ES-I3 (cell line): ENCODE data around the gene MCAM.

Experiments used
- H3K36me3 ChIP-seq: 2 replicates; pipeline ENCODE4 v1.6.1; 2013; ENCODE audit warnings: mild to moderate bottlenecking, low read length, control low read depth, moderate library complexity; ENCODE audit not compliant: insufficient read depth
- H3K4me1 ChIP-seq: 2 replicates; pipeline ENCODE4 v1.6.1; 2013; ENCODE audit warnings: mild to moderate bottlenecking, control low read depth, low read length; ENCODE audit not compliant: insufficient read depth
- H3K9ac ChIP-seq: 2 replicates; pipeline ENCODE4 v1.6.1; 2013; ENCODE audit warnings: low read depth, mild to moderate bottlenecking, low read length, moderate library complexity
- H3K9me3 ChIP-seq: 2 replicates; pipeline ENCODE4 v1.6.1; 2013; ENCODE audit warnings: mild to moderate bottlenecking, low read length, moderate library complexity; ENCODE audit not compliant: control insufficient read depth, insufficient read depth

Gene MCAM

DNA sequence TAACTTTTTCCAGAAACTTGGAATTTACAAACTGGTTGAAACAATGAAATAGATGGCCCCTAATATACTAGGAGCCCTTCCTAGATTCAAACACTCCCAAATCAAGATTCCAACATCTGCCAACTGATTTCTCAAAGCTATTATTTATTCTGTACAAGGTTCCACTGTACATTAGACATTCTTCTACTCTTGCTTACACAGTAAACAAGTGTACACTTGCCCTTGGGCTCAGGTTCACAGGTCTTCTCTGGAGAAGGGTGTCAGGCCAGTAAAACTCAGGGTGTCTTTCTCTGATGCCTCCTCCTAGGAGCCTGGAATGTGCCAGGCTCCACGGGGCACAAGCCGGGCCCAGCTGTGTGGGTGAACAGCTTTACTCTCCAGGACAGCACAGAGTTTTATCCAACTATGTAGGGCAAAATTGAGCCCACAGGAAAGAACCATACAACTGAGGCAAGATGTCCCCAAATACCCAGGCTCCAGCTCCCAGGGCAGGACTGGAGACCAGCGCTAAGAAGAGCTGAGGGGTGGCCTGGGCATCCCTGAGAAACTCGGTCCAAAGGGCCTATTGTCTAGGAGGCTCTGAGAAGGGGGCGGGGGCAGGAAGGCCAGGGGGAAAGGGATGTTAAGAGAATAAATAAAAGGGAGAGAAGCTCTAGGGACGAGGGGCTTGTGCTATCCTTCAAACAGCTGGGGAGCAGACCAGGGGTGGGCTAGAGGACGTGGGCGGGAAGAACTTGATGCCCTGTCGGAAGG, 38.3 kb upstream of the MCAM start:
- Histone ChIP-seq H3K9ac (no peak overlapping the region), H3K4me1 (peaks cover 5% of the 10 kb centered on the region), H3K36me3 (no peaks in the 10 kb centered on the region), H3K9me3 (no peaks in the 10 kb centered on the region)

DNA sequence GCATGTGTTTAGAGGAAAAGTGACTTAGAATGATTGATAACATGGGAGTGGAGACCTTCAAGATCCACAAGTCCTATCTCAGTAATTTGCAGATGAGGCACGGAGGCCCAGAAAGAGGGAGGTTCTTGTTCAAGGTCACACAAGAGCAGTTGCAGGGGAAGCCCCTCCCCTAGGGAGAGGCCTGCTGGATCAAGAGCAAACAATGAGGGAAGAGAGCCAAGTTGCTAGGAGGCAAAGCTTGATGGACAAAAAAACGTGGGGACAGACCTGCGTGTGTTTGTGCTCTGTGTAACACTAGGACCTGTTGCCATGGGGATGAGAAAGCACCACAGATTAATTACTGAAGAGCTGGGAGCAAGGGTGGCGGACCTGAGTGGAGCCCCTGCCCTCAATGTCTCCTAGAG, 35.9 kb upstream of the MCAM start:
- H3K9ac ChIP-seq = no peak overlapping the region
- peaks cover 5% of the 10 kb centered on the region for H3K4me1 ChIP-seq
- no peaks in the 10 kb centered on the region for H3K9me3 ChIP-seq
- H3K36me3 ChIP-seq = no peaks in the 10 kb centered on the region

DNA sequence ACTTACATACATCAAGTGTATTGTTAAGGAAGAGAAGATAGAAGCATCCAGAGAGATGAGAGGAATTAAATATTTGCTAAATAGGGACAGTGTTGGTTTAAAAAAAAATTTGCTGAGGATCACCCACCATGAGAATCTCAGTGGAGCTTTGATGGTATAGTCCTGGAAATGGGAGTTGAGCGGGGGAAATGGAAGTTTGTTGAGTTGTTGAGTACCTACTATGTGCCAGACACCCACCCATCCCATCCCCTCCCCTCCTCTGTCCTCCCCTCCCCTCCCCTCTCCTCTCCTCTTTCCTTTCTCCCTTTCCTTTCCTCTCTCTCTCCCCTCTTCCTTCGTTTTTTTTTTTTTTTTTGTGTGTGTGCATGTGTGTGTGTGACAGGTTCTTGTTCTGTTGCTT, 34.3 kb upstream of the MCAM start:
- H3K4me1 ChIP-seq = peaks cover 5% of the 10 kb centered on the region

DNA sequence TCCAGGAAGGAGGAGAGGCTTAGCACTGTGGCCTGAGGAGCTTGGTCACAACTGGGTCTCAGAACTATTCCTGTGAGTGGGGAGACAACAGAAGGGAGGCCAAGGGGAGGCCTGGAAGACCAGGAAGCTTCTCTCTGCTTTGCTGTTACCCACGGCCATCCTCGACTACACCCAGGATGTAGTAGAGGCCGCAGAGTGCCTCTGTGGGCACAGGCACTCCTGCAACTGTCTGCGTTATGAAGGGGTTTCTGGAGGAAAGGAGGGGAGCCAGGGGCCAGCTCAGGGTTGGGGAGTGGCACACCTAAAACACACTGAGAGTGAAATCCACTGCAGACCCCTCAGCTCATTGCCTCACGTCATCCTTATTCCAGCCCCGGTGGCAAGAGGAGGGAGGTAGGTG, 33.4 kb upstream of the MCAM start:
- H3K36me3 ChIP-seq = no peaks in the 10 kb centered on the region
- H3K4me1 ChIP-seq = peaks cover 5% of the 10 kb centered on the region
- H3K9ac ChIP-seq = no peak overlapping the region
- no peaks in the 10 kb centered on the region for H3K9me3 ChIP-seq

More for the DNA sequence above, 34.3 kb upstream of the MCAM start:
- H3K9ac ChIP-seq = no peak overlapping the region
- H3K9me3 ChIP-seq = no peaks in the 10 kb centered on the region
- no peaks in the 10 kb centered on the region for H3K36me3 ChIP-seq

DNA sequence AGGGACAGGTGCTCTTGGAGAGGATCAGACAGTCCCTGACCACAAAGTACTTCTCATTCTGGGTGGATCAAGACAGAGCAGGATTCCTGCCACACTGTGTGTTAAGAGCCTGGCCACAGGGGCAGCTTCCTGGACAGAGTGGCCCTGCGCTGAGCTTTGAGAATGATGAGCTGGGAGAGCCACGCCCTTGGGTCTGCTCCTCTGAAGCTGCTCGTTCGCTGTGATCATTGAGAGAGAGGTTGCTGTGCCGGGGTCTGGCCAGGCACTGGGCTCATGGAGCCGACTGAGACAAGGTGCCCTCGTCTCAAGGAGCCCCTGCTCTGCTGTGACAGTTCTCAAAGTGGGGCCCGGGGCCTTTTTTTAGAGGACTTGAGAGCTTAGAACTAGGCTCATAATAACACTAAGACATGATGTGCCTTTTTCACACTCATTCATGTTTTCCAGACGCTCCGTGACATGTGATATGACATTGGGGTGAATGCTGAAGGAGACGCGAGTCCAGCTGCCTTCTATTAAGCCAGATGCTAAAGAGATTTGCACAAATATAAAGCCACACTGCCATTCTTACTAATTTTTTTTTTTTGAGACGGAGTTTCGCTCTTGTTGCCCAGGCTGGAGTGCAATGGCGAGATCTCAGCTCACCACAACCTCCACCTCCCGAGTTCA, 31.1 kb upstream of the MCAM start:
- Histone ChIP-seq H3K4me1 (peaks cover 4% of the 10 kb centered on the region), H3K36me3 (no peaks in the 10 kb centered on the region), H3K9ac (no peak overlapping the region), H3K9me3 (no peaks in the 10 kb centered on the region)

DNA sequence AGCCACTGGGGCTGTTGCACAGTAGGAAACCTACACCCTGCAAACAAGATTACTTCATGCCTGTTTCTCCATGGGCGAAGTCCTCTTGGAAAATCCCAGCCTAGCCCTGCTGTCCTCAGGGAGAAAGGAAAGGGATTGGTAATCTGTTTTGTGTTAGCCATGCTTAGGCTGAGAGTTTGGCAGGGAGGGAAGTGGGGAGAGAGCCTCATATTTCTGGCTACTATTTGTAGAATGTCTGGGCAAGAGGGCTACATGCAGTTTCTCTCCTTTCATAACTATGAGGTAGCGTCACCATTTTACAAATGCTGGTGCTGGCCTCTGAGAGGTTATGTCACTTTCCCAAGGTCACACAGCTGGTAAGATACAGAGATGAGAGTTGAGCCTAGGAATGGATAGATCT, 30.3 kb upstream of the MCAM start:
- H3K9ac ChIP-seq = no peak overlapping the region
- no peaks in the 10 kb centered on the region for H3K9me3 ChIP-seq
- no peaks in the 10 kb centered on the region for H3K36me3 ChIP-seq
- H3K4me1 ChIP-seq = no peaks in the 10 kb centered on the region

DNA sequence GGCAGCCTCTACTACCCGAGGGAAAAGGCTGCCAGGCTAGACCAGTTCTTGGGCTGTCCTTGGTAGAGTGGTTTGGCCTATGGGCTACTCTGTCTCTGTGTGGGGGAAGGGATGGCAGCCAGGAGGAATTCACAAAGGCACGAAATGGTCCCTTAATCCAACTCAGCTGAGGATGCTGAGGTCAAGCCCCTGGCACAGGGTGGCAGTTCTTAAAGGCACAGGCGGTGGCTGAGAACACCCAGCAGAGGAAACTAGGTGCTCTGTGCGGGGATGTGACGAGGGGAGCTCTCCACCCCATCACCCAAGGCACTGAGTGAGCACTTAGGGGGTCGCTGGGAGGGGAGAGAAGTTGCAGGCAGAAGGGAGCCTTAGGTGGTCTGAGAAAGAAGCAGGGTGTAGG, 29.7 kb upstream of the MCAM start, which contains the start of gene MFRP:
MFRP (minus strand) TSS at position 101 of the 400 bp plus-strand sequence. CDS start 192 bp downstream, outside the sequence.
- Histone ChIP-seq H3K36me3 (no peaks in the 10 kb centered on the region), H3K9me3 (no peaks in the 10 kb centered on the region), H3K4me1 (peaks cover 4% of the 10 kb centered on the region; the same call in 1 of the 2 replicates), H3K9ac (no peak within 1 kb of the TSS)

DNA sequence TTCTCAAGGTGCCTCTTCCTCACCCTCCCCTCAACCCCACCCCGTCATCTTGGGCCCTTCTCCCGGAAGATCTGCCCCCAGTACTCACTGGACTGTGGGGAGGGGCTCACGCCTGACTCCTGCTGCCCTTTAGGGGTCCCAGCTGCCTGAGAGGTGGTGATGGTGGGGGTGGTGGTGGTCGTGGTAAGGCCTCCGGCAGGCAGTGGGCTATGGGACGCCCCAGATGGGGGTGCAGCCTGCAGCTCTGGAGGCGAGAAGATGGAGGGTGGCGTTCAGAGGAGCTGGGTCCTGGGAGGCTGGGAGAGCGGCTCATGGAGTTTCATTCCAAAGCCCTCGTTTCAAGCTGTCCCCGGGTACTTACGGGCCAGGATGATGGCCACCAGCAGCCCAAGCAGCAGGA, 28.8 kb upstream of the MCAM start:
- H3K9ac ChIP-seq = no peak overlapping the region
- no peaks in the 10 kb centered on the region for H3K36me3 ChIP-seq
- no peaks in the 10 kb centered on the region for H3K9me3 ChIP-seq
- peaks cover 10% of the 10 kb centered on the region; the same call in 1 of the 2 replicates for H3K4me1 ChIP-seq

DNA sequence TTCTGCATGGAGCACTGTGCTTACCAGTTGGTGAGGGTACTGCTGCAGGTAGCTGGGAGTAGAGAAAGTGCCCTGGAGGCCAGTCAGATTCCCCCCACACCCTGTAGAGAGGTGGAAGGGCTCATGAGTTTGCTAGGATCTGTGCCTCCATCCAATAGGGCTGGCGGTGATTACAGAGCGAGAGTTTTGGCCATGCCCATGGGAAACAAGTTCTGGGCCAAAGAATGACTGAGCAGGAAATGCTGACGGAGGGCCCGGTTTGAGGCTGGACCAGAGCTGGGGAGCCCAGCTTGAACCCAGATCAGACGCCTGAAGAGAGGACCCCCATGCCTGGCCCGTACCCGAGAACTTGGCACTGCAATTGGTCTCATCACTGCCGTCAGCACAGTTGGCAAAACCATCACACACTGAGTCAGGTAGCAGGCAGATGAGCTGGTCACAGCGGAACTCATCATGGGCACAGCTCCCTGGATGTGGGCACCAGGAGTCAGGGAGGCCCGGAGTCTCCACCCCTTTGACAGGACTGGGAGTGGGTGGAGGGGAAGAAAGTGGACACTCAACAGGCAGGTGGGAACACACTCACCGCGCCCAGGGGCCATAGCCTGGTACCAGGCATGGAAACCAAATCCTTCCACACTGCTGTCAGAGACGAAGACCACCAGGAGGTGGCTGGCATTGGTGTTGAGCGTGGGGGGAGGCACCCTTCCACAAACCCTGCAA, 27.5 kb upstream of the MCAM start:
- H3K9ac ChIP-seq = no peak overlapping the region
- no peaks in the 10 kb centered on the region for H3K9me3 ChIP-seq
- peaks cover 10% of the 10 kb centered on the region; the same call in 1 of the 2 replicates for H3K4me1 ChIP-seq
- no peaks in the 10 kb centered on the region for H3K36me3 ChIP-seq

DNA sequence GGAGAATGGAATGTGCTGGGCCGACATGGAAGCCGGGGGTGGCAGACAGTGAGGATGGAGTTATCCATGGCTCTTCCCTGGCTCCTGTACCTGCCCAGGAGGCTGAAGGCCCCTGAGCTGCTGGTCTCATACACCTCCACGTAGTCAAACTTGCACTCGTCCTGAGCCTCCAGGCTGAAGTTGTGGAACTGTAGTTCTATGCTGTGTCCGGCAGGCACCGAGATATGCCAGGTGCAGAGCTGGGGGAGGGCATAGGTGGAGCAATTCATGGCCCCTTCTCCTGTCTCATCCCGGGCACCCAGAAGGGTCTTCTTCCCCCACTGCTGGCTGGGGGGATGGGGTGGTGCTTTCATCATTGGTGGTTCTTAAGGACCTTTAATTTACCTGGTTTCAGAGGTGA, 26.8 kb upstream of the MCAM start:
- H3K9me3 ChIP-seq = no peaks in the 10 kb centered on the region

DNA sequence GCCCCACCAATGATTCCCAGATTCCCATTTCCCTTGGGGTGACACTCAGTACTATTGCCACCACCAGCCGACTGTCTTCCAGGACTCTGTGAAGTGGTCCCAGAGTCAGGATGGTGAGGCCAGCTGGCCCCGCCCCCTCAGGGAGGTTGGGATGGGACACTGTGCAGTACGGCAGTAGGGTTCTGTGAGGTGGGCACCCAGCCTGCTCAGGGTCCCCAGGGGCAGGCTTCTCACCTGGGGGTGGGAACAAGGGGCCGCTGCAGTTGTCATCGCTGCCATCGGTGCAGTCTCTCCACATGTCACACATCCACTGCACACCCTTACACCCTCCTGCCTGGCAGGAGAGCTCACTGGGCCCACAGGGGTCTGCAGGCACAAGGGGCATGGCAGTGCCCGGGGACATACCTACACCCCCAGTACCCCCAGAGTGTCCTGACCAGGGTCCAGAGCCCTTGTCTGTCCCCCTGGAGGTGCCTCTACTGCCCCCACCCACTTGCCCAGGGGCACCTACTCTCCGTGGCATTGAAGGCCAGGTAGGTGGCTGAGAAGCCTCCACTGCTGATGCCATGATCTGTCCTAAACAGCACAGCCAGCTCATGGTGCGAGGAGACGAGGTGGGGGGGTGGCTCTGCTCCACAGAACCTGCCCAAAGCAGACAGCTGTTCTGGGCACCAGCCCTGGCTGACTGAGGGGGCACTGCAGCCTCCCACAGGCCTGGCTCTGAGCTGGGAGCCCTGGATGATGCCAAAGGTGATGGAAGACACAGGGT, 25.6 kb upstream of the MCAM start:
- no peaks in the 10 kb centered on the region for H3K36me3 ChIP-seq
- no peak overlapping the region for H3K9ac ChIP-seq
- H3K9me3 ChIP-seq = no peaks in the 10 kb centered on the region
- peaks cover 13% of the 10 kb centered on the region; the same call in 1 of the 2 replicates for H3K4me1 ChIP-seq

More for the DNA sequence above, 26.8 kb upstream of the MCAM start:
- peaks cover 10% of the 10 kb centered on the region; the same call in 1 of the 2 replicates for H3K4me1 ChIP-seq
- no peaks in the 10 kb centered on the region for H3K36me3 ChIP-seq
- H3K9ac ChIP-seq = no peak overlapping the region

DNA sequence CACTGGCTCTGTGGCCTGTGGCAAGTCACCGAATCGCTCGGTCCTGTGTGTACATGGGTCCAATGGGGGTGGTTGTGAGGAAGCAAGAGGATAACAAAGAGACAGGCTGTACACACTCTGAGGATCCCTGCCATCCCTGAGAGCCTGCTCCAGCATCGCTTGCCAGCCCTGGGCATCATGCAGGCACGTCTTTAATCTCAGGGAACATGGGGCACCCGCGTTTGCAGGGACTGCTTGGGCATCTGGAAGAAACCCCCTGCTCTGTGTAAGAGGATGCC, 25.0 kb upstream of the MCAM start:
- Histone ChIP-seq H3K9ac (no peak overlapping the region), H3K4me1 (peaks cover 18% of the 10 kb centered on the region; the same call in 1 of the 2 replicates), H3K36me3 (no peaks in the 10 kb centered on the region), H3K9me3 (no peaks in the 10 kb centered on the region)

DNA sequence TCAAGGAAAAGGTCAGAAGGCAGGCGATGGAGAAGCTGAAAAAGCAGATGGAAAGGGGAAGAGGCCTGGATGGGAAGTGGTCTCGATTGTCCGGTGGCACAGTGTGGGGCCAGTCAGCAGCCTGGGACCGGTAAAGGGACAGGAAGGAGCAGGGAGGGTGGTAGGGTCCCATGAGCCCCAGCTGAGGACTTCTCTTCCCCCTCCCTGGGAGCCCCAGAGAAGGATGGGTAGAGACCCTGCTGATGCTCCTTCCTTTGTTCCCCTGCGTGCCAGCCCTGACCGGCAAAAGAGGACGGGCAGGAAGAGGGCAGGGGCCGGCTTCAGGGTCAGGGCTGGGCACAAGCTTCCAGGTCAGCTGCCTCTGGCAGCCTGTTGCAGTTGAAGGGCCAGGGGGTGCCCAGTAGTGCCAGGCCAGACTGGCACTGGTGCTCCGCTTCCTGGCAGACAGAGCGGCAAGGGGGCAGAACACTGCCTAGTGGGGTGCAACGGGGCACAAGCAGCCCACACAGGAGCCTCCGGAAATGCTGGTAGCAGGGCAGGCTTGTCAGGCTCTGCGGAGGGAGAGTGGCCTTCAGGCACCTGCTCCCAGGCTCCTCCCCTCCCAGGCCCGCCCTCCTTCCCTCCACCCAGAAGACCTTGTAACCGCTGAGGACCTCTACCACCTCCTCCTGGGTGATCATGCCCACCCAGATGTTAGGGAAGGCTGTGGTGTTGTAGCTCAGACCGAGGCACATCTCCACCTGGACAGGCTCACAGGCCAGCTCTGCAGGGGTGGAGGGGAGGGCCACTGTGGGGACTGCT, 24.5 kb upstream of the MCAM start:
- Histone ChIP-seq H3K9me3 (no peaks in the 10 kb centered on the region), H3K4me1 (peaks cover 19% of the 10 kb centered on the region; the same call in 1 of the 2 replicates), H3K9ac (peak overlapping the region; percentile 65; the same call in 1 of the 2 replicates), H3K36me3 (no peaks in the 10 kb centered on the region)
